EH (cell line): ENCODE measurements around the gene CCT8.

ENCODE experiments used
- DNase-seq: peaks from one replicate; pipeline ENCODE4 v3.0.0-alpha.2; 2015; ENCODE audit warnings: low read depth

Gene CCT8, protein sequence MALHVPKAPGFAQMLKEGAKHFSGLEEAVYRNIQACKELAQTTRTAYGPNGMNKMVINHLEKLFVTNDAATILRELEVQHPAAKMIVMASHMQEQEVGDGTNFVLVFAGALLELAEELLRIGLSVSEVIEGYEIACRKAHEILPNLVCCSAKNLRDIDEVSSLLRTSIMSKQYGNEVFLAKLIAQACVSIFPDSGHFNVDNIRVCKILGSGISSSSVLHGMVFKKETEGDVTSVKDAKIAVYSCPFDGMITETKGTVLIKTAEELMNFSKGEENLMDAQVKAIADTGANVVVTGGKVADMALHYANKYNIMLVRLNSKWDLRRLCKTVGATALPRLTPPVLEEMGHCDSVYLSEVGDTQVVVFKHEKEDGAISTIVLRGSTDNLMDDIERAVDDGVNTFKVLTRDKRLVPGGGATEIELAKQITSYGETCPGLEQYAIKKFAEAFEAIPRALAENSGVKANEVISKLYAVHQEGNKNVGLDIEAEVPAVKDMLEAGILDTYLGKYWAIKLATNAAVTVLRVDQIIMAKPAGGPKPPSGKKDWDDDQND

DNA sequence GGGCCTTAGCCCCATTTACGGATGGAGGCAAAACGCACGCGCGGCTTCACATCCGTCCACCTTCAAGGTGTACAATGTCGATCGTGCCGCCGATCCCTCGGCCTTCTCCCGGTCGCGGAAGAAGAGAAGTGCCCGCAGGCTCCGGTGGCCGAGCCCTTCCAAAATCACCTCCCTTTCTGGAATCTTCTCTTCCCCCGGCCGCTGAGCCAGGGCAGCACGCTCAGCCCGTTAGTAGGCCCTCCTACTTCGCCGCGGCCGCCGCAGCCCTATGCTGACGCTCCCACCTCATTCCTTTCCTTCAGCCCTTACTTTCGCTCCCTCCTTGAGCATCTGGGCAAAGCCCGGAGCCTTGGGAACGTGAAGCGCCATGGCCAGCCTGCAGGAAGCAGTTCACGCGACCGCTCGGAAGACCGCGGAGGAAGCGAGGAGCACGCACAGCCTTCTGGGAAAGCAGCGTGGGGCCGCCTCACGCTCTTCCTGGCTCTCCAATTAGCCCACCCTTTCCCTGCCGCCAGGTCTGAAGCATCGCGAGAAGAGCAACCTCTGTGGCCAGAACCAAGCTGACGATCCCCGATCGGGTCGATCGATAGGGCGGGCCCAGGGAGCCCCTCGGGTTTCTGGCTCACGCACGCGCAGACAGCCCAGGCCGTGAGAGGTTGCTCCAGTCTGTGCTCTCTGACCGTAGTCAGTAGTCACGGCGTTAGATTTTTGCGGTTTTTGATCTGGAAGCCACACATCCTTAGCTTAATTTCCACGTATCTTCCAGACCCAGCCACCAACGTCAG, at the start of gene CCT8:
Gene CCT8, minus strand, starts transcription at position 427 of the 785 bp plus-strand sequence. Its CDS starts 58 bp downstream, at position 369.
- DNase-seq = peak; percentile 100

- DNase-seq = no peak
These were observed 48.3 kb upstream of the CCT8 start for GRCh38 chr21:29121759-29122158.

- no peak for DNase-seq
These were observed 44.0 kb upstream of the CCT8 start for GRCh38 chr21:29117372-29117955.

DNA sequence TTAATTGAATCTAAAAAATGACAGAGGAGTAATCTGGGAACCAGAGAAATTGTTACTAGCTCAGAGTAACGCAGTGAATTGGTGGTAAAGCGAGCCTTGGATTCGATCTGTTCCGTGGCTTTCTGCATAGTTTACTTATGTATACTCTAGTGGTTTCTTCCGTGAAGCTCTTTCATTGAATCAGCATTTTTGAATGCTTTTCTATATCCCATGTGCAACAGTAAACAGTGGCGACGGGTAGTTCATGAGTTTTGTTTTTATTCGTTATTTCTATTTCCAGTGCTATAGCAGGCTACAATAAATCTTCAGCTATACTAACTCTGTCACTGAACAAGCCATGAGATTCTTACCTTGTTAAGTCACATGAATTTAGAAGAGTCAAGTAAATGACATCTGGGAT, 42.5 kb upstream of the CCT8 start:
- no peak for DNase-seq

- peak; percentile 88 for DNase-seq
These were observed 41.5 kb upstream of the CCT8 start for GRCh38 chr21:29114765-29115500.

GRCh38 chr21:29105218-29105617, 31.8 kb upstream of the CCT8 start:
- peak; percentile 69 for DNase-seq

DNA sequence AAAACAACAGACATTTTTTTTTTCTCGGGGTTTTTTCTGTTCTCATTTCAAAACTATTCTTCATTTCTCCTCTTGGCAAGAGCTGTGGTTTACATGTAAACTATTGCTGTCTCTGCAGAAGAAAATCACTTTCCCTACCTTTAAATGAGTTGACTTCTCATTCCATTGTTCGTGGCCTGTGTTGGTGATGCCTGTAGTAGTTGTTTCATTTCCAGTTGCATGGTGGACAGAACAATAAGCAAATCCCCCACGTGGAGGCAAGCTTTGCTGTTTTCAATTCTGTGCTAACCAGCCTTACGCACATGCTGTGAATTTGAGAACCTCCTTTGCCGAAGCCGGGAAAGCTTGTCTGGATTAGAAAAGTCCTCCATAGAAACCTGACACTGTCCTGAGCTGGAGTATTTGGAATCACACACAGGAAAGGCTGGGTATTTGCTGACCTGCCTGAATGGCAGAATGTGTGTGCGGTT, 30.8 kb upstream of the CCT8 start:
- peak; percentile 4 for DNase-seq

DNA sequence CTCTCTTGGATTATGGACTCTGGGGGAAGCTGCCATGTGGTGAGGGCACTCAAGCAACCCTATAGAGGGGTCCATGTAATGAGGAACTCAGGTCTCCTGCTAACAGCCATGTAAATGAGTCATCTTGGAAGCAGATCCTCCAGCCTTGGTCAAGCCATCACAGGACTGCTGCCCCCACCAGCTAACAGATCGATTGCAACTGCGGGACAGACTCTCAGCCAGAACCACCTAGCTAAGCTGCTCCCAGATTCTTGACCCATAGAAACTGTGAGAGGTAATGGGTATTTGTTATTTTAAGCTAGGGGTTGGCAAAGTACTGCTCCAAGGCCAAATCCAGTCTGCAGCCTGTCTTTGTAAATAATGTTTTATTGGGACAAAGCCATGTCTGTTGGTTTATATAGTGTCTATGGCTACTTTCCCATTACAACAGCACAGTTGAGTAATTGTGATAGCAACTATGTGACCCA, 29.4 kb upstream of the CCT8 start:
- peak; percentile 28 for DNase-seq

DNA sequence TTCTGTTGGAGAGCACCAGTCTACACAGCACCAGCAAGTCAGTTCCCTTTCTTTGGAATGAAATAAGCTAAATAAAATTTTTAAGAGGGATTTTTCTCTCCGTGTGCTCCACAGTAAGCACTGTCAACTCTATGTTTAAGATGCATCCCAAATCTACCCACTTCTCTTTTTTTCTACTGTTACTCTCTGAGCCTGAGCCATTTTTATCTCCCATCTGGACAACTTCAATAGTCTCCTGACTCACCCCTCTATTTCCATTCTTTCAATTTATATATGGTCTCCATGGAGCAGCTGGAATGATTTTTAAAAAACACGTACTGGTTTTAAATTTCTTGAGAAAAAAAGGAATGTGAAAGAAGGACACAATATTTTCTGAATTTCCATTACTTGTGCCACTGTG, 24.7 kb upstream of the CCT8 start:
- DNase-seq = peak; percentile 20

DNA sequence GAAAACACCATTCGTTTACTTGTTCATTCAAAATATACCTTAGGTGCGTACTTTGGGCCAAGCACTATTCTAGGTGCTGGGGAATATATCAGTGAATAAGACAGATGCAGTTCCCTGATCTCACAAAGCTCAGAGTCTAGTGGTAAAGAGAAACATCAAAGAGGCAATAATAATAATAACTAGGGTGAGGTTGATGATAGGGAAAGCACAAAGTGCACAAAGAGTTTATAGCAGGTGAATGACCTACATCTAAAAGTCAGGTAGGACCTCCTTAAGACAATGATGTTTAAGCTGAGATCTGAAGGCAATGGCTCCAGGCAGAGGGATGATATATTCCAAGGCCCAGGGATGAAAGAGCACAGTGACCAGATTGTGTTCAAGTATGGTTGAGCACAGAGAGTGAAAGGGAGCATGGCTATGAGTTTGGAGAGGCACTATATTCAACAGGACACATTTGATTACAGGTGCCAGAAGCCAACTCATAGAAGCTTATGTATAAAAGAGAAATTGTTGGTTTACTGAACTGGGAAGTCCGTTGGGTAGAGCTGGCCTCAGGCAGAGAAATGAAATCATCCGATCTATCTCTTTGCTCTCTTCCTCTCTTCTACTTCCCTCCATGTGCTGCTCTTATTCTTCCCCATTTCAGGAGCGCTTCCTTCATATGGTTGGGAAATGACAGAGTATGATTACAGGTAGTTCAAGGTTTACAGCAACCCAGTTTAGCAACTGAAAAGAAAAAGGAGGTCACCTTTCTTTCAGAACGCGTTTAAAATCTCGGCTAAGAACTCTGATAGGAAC, 23.0 kb upstream of the CCT8 start:
- DNase-seq = no peak

- peak; percentile 73 for DNase-seq
These were observed 18.9 kb upstream of the CCT8 start for GRCh38 chr21:29092102-29092959.

DNA sequence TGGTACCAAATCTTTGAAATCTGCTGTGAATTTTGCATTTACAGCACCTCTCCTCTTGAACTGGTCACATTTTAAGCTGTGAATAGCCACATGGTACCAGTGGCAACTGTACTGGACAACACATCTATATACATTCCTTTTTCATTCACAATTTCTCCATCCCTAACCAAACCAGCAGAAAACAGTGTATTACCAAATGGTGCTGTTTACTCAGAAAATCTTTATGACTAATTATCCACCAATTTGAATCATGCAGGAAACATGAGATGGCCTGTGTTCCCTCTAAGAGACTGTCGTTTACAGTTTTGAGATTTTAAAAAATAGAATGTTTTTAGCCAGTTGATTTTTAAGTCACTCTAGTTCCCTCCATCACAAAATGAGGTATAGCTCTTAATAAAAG, 17.6 kb upstream of the CCT8 start:
- peak; percentile 88 for DNase-seq

DNA sequence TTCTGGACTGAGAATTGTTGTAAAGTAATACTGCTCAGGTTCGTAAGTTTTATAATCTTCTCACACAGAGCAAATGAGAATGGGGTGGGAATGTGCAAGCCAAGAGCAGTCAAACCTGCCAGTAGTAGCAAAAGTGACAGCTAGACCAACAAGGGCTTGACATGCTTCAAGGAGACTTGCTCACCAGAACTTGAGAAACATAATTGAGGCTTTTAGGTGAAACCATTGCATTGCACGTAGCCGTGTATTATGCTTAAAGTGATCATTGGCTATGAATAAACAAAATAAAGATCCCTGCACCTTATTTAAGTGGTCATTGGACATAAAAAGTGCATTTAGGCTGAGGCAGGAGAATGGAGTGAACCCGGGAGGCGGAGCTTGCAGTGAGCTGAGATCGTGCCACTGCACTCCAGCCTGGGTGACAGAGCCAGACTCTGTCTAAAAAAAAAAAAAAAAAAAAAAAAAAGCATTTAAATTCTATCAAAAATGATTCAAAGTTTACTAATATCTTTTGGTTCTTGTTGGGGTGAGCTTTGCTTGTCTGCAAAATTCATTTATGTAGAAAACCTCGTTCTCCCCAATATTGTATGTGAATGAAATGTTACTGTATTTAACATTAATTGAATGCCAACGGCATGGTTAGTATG, 11.8 kb upstream of the CCT8 start:
- no peak for DNase-seq

- peak; percentile 86 for DNase-seq
These were observed 10.9 kb upstream of the CCT8 start for GRCh38 chr21:29084372-29084771.

DNA sequence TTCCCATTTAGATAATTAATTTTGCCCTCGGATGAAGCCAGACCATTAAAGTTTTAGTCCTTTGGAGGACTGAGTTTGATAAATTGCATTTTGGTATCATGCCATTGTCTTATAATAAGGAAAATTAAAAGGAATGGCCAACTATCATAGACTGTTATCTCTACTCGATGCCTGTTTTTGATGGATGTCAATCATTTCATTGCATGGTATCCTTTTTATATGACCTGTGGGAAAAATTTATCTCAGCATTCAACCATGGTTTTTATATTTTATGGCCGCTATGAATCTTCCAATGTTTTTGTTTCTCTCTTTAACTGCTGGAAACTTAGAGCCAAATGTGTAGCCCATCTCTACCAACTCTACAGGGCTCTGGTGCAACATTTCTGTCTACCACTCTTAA, 9.9 kb upstream of the CCT8 start:
- no peak for DNase-seq

DNA sequence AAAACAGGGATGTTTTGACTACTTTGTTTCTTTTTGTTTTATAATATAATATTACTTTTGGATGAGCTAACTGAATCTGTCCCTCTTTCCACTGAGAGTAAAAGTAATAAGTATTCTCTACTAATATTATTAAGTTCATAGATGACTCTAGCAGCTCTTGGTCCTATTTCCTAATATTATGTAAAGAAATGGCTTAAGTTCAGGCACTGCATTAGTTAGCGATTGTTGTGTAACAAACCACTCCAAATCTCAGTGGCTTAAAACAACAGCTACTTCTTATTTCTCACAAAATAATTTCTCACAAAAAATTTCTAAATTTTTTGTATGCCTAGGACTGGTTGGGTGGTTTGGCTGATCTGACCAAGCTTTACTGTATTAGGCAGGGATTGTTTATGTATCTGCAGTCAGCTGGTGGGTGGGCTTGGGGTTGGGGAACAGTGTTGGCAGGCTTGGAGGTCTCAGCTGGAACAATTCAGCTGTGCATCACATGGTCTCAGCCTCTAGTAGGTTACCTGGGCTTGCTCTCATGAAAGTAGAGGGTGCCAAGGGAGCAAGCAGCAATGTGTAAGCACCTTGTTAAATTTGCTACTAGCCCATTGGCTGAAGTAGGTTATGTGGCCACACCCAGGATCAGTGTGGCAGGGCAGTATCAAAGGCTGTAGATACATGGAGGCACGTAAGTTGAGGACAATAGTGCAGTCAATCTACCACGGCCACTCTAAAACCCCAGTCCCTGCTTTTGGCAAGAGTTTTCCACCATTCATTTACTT, 8.8 kb upstream of the CCT8 start:
- DNase-seq = no peak

- DNase-seq = no peak
These were observed 7.0 kb upstream of the CCT8 start for GRCh38 chr21:29080454-29080941.
